Pancreas (tissue), 10 donors: ENCODE measurements around the gene MAGEB1. TPM values are rescaled to one million over a fixed set of nuclear protein-coding genes. Genes with fewer than 3 reads are reported as not detected.

Source experiments
- ATAC-seq, 4 donors: fragments of 200-7000 bp; cut with Tn5 transposase; one replicate each; pipeline versions ENCODE4 v1.8.0 to v1.9.1; 2020; ENCODE audit warnings: mild to moderate bottlenecking in 4 of 4, moderate library complexity in 4 of 4
- DNase-seq, 6 donors: peaks; one replicate each; pipeline ENCODE4 v3.0.0-alpha.2; 2020
- FAIRE-seq: peaks from 2 replicates; lab custom pipeline; 2012; peaks lifted over from hg19 to GRCh38; lab: Jason Lieb, UNC
- H3K27ac ChIP-seq, 4 donors: fragments of 200-600 bp; sonication (generic); 1 replicate in 3 of 4; 2 replicates in 1 of 4; pipeline versions ENCODE4 v1.5.0 to v1.8.0; 2020
- H3K27me3 ChIP-seq, 4 donors: fragments of 200-600 bp; one replicate each; pipeline ENCODE4 v1.8.0; 2021
- H3K36me3 ChIP-seq, 3 donors: fragments of 200-600 bp; sonication (generic) in 1 of 3; one replicate each; pipeline versions ENCODE4 v1.5.0 to v1.8.0; 2020 to 2021
- H3K4me1 ChIP-seq, 3 donors: fragments of 200-600 bp; one replicate each; pipeline ENCODE4 v1.8.0; 2021
- H3K4me3 ChIP-seq, 4 donors: fragments of 200-600 bp; sonication (generic) in 2 of 4; one replicate each; pipeline versions ENCODE4 v1.5.0 to v1.8.0; 2020 to 2021
- H3K9me3 ChIP-seq, 4 donors: fragments of 200-600 bp; one replicate each; pipeline ENCODE4 v1.8.0; 2021
- CTCF ChIP-seq, 4 donors: fragments of 200-600 bp; sonication (generic) in 3 of 4; IDR thresholded peaks; one replicate each; pipeline versions ENCODE4 v1.5.0 to v1.8.0; 2021; ENCODE audit warnings: antibody characterized with exemption in 4 of 4
- WGBS, 2 donors: extraction: QIAGEN DNeasy Blood & Tissue Kit; methylation state at CpG; one replicate each; pipeline ENCODE4 v1.1.7; 2013; 5-methylcytosine and 5-hydroxymethylcytosine counted together
- intact Hi-C, 3 donors: fragments of 100-400 bp; cut with DNase I; formaldehyde crosslinking; loops; one replicate each; pipeline versions ENCODE4 v1.11.1 to v1.14.2; 2022
- polyA plus RNA-seq, 2 donors: library from polyadenylated mRNA; stranded (reverse); fragments of 200-250 nt; gene quantifications; one replicate each; pipeline ENCODE4 v1.2.3, GENCODE V29; 2013
- total RNA-seq, 6 donors: library from RNA; stranded (reverse); fragmentation: NEBNext Ultra II Directional in 4 of 6; extraction: Animal tissue kit (Norgen Biotek cat#: 25700) in 4 of 6; gene quantifications; one replicate each; pipeline versions ENCODE4 v1.2.1 to v1.2.4, GENCODE V29; 2021 to 2023
- donor health status: healthy with polysubstance abuse.
- donor health status: DM: no; HTN: no; CAD: no; lungs with moderate emphysema.
- donor health status: DM: no; HTN: no; CAD: no.
- donor health status: control.
- donor health status: control.
- donor health status: Bipolar disorder and iron deficiency.
- donor health status: DM: yes; HTN: yes; CAD: no.
- donor health status: DM: no; HTN: no; CAD: no.
- donor health status: DM: no; HTN: no; CAD: no.
- donor health status: DM: yes; HTN: yes; CAD: no.

MAGEB1 gene
- total RNA-seq (not detected), polyA plus RNA-seq (not detected)

GRCh38 chrX:30246769-30247489 lies at the start of gene MAGEB1:
Gene MAGEB1, plus strand, starts transcription at chrX:30247146. Its CDS starts 3,348 bp downstream, at chrX:30250494.
- FAIRE-seq, result no peak

GRCh38 chrX:30212172-30212571 lies 34.8 kb upstream of the MAGEB1 start:
- Histone ChIP-seq H3K4me1 (no peaks in the 10 kb centered on the region), H3K9me3 (no peaks in the 10 kb centered on the region), H3K27me3 (peaks cover 0 to 3% (median 0%) of the 10 kb centered on the region in 4 donors), H3K36me3 (no peaks in the 10 kb centered on the region), H3K4me3 (no peak overlapping the region), H3K27ac (no peak overlapping the region)
- ATAC-seq, result no peak
- 74 to 83% methylated on average over 2 of the region's 2 CpGs for WGBS, 2 donors
- no peak for FAIRE-seq
- no peak for DNase-seq
- TF ChIP-seq CTCF (IDR thresholded peaks at IDR 0.05), result no peak
- intact Hi-C loops, result no loop called here

More at GRCh38 chrX:30246769-30247489, at the start of gene MAGEB1:
- Histone ChIP-seq H3K27me3 (no peaks in the 10 kb centered on the region), H3K27ac (no peak within 1 kb of the TSS), H3K36me3 (no peaks in the 10 kb centered on the region), H3K4me1 (no peaks in the 10 kb centered on the region), H3K9me3 (no peaks in the 10 kb centered on the region), H3K4me3 (no peak within 1 kb of the TSS)
- TF ChIP-seq CTCF (IDR thresholded peaks at IDR 0.05), result no peak
- 80 to 87% methylated on average over 38 of the region's 38 CpGs for WGBS, 2 donors
- ATAC-seq, result no peak
- DNase-seq, result no peak
- intact Hi-C loops, result no loop called here

GRCh38 chrX:30215357-30215843 lies 31.5 kb upstream of the MAGEB1 start, which contains the start of gene MAGEB2:
Gene MAGEB2, plus strand, starts transcription at chrX:30215563. Its CDS starts 3,018 bp downstream, at chrX:30218581.
- peaks cover 0 to 3% (median 0%) of the 10 kb centered on the region in 4 donors for H3K27me3 ChIP-seq
- intact Hi-C loops, result no loop called here
- H3K4me1 ChIP-seq, result no peaks in the 10 kb centered on the region
- no peak within 1 kb of the TSS for H3K4me3 ChIP-seq
- H3K27ac ChIP-seq, result no peak within 1 kb of the TSS
- no peaks in the 10 kb centered on the region for H3K9me3 ChIP-seq
- no peak for FAIRE-seq
- H3K36me3 ChIP-seq, result no peaks in the 10 kb centered on the region
- DNase-seq, result no peak
- no peak for ATAC-seq
- 76 to 90% methylated on average over 29 of the region's 29 CpGs for WGBS, 2 donors
- TF ChIP-seq CTCF (IDR thresholded peaks at IDR 0.05), result no peak

- TF ChIP-seq CTCF (IDR thresholded peaks at IDR 0.05), result no peak
- 61 to 62% methylated on average over 1 of the region's 1 CpG for WGBS, 2 donors
- DNase-seq (no peak), FAIRE-seq (no peak), ATAC-seq (no peak)
- no peaks in the 10 kb centered on the region for H3K9me3 ChIP-seq
- no peaks in the 10 kb centered on the region for H3K4me1 ChIP-seq
- no peak overlapping the region for H3K4me3 ChIP-seq
- no peak overlapping the region for H3K27ac ChIP-seq
- H3K27me3 ChIP-seq, result peaks cover 0 to 3% (median 0%) of the 10 kb centered on the region in 4 donors
- intact Hi-C loops, result no loop called here
- H3K36me3 ChIP-seq, result no peaks in the 10 kb centered on the region
These were observed 29.5 kb upstream of the MAGEB1 start for GRCh38 chrX:30217465-30217864.

GRCh38 chrX:30219372-30219771 lies 27.6 kb upstream of the MAGEB1 start:
- intact Hi-C loops, result no loop called here
- no peak for ATAC-seq
- no peak for DNase-seq
- H3K27me3 ChIP-seq, result no peaks in the 10 kb centered on the region
- no peak overlapping the region for H3K4me3 ChIP-seq
- no peaks in the 10 kb centered on the region for H3K9me3 ChIP-seq
- FAIRE-seq, result no peak
- H3K27ac ChIP-seq, result no peak overlapping the region
- TF ChIP-seq CTCF (IDR thresholded peaks at IDR 0.05), result no peak
- no peaks in the 10 kb centered on the region for H3K36me3 ChIP-seq
- H3K4me1 ChIP-seq, result no peaks in the 10 kb centered on the region
- 81 to 85% methylated on average over 4 of the region's 4 CpGs for WGBS, 2 donors
